Endothelial cell of umbilical vein (primary cell): ENCODE measurements around the gene LRRC23. TPM values are rescaled to one million over a fixed set of nuclear protein-coding genes. Genes with fewer than 3 reads are reported as not detected.
A peak's percentile ranks its signal among the peaks of the same experiment; 100 is the strongest.

Experiments used
- BruUV-seq: library from RNA; stranded (reverse); fragments of 400-500 nt; replicated peaks from 2 replicates; lab custom pipeline; 2021; lab: Mats Ljungman, UMichigan
- CTCF ChIA-PET: fragments of 300-600, 350-600 bp; sonication (Branson Sonifier 250); formaldehyde crosslinking; loops from one replicate; lab custom pipeline; 2021; ENCODE audit warnings: antibody characterized with exemption, inconsistent platforms; lab: Charles Lee
- POLR2A ChIA-PET: fragments of 300-600, 350-600 bp; sonication (Branson Sonifier 250); formaldehyde crosslinking; loops from one replicate; lab custom pipeline; 2021; ENCODE audit warnings: antibody characterized with exemption, inconsistent platforms; lab: Charles Lee
- DNase-seq: peaks from one replicate; pipeline ENCODE4 v3.0.0-alpha.2; 2011; ENCODE audit warnings: low read depth, low spot score
- FAIRE-seq: peaks from 2 replicates; lab custom pipeline; 2011; peaks lifted over from hg19 to GRCh38; lab: Jason Lieb, UNC
- H2AFZ ChIP-seq: 2 replicates; pipeline ENCODE4 v1.6.0; 2012; ENCODE audit warnings: low read depth, low read length, control low read depth, inconsistent platforms
- H3K27ac ChIP-seq: 2 replicates; pipeline ENCODE4 v1.5.1; 2011; ENCODE audit warnings: low read depth, mild to moderate bottlenecking, control low read depth, low read length, moderate library complexity; ENCODE audit not compliant: insufficient read depth
- H3K27me3 ChIP-seq, 2 experiments: 2 replicates each; pipeline versions ENCODE4 v1.6.0 to v1.6.1; 2011; ENCODE audit warnings: low read length in 2 of 2, mixed read lengths in 1 of 2; ENCODE audit not compliant: control insufficient read depth in 2 of 2, insufficient read depth in 2 of 2
- H3K36me3 ChIP-seq, 2 experiments: 2 replicates in 1 of 2; 3 replicates in 1 of 2; pipeline ENCODE4 v1.5.1; 2011; ENCODE audit warnings: low read length in 2 of 2, mild to moderate bottlenecking in 1 of 2, moderate library complexity in 1 of 2; ENCODE audit not compliant: control insufficient read depth in 2 of 2, insufficient read depth in 2 of 2; ENCODE audit errors: extremely low read depth in 1 of 2
- H3K4me1 ChIP-seq: 3 replicates; pipeline ENCODE4 v1.5.1; 2011; ENCODE audit warnings: mild to moderate bottlenecking, low read length; ENCODE audit not compliant: control insufficient read depth, insufficient read depth; ENCODE audit errors: extremely low read depth
- H3K4me2 ChIP-seq: 2 replicates; pipeline ENCODE4 v1.6.1; 2011; ENCODE audit warnings: low read length, control low read depth, mixed read lengths; ENCODE audit not compliant: insufficient read depth
- H3K4me3 ChIP-seq, 3 experiments: fragments of 200-600 bp in 1 of 3; sonication (generic), shearing (Covaris generic) in 1 of 3; replicated peaks in 1 of 3; 2 replicates each; pipeline ENCODE4 v1.5.1; 2011 to 2016; ENCODE audit warnings: control low read depth in 3 of 3, low read length in 3 of 3, mild to moderate bottlenecking in 2 of 3, inconsistent platforms in 1 of 3, low read depth in 1 of 3, moderate library complexity in 1 of 3; ENCODE audit not compliant: insufficient read depth in 1 of 3
- H3K79me2 ChIP-seq: 2 replicates; pipeline ENCODE4 v1.6.0; 2012; ENCODE audit warnings: low read length, inconsistent platforms; ENCODE audit not compliant: control insufficient read depth, insufficient read depth
- H3K9ac ChIP-seq: replicated peaks from 2 replicates; pipeline ENCODE3; 2011; ENCODE audit warnings: low read length, control low read depth; ENCODE audit not compliant: insufficient read depth; ENCODE audit errors: extremely low read depth
- H3K9me1 ChIP-seq: replicated peaks from 3 replicates; pipeline ENCODE4 v1.6.0; 2011; ENCODE audit warnings: mild to moderate bottlenecking, low read length; ENCODE audit not compliant: control insufficient read depth, insufficient read depth; ENCODE audit errors: extremely low read depth
- H3K9me3 ChIP-seq: replicated peaks from 2 replicates; pipeline ENCODE4 v1.5.1; 2012; ENCODE audit warnings: low read length, inconsistent platforms; ENCODE audit not compliant: control insufficient read depth, insufficient read depth
- H4K20me1 ChIP-seq: replicated peaks from 2 replicates; pipeline ENCODE3; 2011; ENCODE audit warnings: mild to moderate bottlenecking, low read length; ENCODE audit not compliant: control insufficient read depth, insufficient read depth; ENCODE audit errors: extremely low read depth
- CTCF ChIP-seq, 2 donors: IDR thresholded peaks; 1 replicate in 1 of 2; 2 replicates in 1 of 2; pipeline ENCODE4 v1.5.1; 2011; ENCODE audit warnings: low read length in 2 of 2, mild to moderate bottlenecking in 2 of 2, moderate library complexity in 2 of 2, control low read depth in 1 of 2, inconsistent platforms in 1 of 2, low read depth in 1 of 2; ENCODE audit not compliant: insufficient read depth in 1 of 2; ENCODE audit errors: extremely low read depth in 1 of 2
- EZH2 ChIP-seq: IDR thresholded peaks from 2 replicates; pipeline ENCODE4 v1.6.1; 2012; ENCODE audit warnings: borderline replicate concordance, low read depth, mild to moderate bottlenecking, moderate library complexity, low read length, inconsistent platforms; ENCODE audit not compliant: severe bottlenecking
- FOS ChIP-seq: IDR thresholded peaks from 2 replicates; pipeline ENCODE4 v1.6.1; 2011; ENCODE audit warnings: mild to moderate bottlenecking, low read length, moderate library complexity, borderline replicate concordance; ENCODE audit not compliant: insufficient read depth
- GATA2 ChIP-seq: IDR thresholded peaks from 2 replicates; pipeline ENCODE4 v1.7.0; 2011; ENCODE audit warnings: low read depth, mild to moderate bottlenecking, moderate library complexity, mixed read lengths, low read length; ENCODE audit not compliant: insufficient read length, insufficient read depth
- JUN ChIP-seq: IDR thresholded peaks from 2 replicates; pipeline ENCODE4 v1.6.1; 2011; ENCODE audit warnings: borderline replicate concordance, low read depth; ENCODE audit not compliant: insufficient read length, insufficient read depth
- MAX ChIP-seq: IDR thresholded peaks from 2 replicates; pipeline ENCODE4 v1.6.1; 2011; ENCODE audit not compliant: insufficient read depth, insufficient read length
- MYC ChIP-seq: IDR thresholded peaks from one replicate; pipeline ENCODE4 v1.6.1; 2011; ENCODE audit warnings: mild to moderate bottlenecking, low read depth, low read length
- POLR2A ChIP-seq: IDR thresholded peaks from 2 replicates; pipeline ENCODE4 v1.6.1; 2012; ENCODE audit warnings: low read depth, mild to moderate bottlenecking, control low read depth, low read length
- POLR2AphosphoS5 ChIP-seq: IDR thresholded peaks from 2 replicates; pipeline ENCODE4 v1.6.1; 2012; ENCODE audit warnings: low read depth, mild to moderate bottlenecking, control low read depth, low read length, moderate library complexity; ENCODE audit not compliant: insufficient read depth
- dilution Hi-C: fragments of 300-500 bp; cut with MboI; formaldehyde crosslinking; loops from one replicate; pipeline ENCODE4 v1.15.0; 2019; ENCODE audit warnings: low sequenced_read_pairs; ENCODE audit not compliant: extremely low pct_ligation_motif_present
- intact Hi-C: fragments of 100-400 bp; cut with micrococcal nuclease; formaldehyde crosslinking; loops from one replicate; pipeline ENCODE4 v1.10.0; 2022
- polyA plus RNA-seq, 4 experiments: library from polyadenylated mRNA; depleted of rRNA in 3 of 4; stranded (reverse) in 3 of 4; unstranded in 1 of 4; fragments of >200 nt; gene quantifications; 2 replicates each; pipeline versions ENCODE4 v1.2.1 to v1.2.3, GENCODE V29; 2011 to 2012; ENCODE audit warnings: missing spikeins in 1 of 4
- total RNA-seq: library from RNA; stranded (reverse); gene quantifications from 2 replicates; pipeline ENCODE4 v1.2.3, GENCODE V29; 2021

Gene LRRC23
- total and polyA plus RNA-seq, 2 donors (not counting 3 experiments of a cell fraction or from before 2014, with no cell fraction given) = 3.1 to 3.5 TPM

GRCh38 chr12:6866920-6867412, 37.7 kb upstream of the LRRC23 start:
- peaks cover 2 to 37% of the 10 kb centered on the region in 2 experiments for H3K36me3 ChIP-seq
- peak overlapping the region; percentile 57 for H3K9ac ChIP-seq
- no peaks in the 10 kb centered on the region for H3K9me3 ChIP-seq
- FAIRE-seq (no peak), DNase-seq (no peak)
- H4K20me1 ChIP-seq = no peaks in the 10 kb centered on the region
- TSS peak; percentile 45 for BruUV-seq
- peak overlapping the region; percentile 32 to 95 (median 45) for H3K4me3 ChIP-seq
- H3K9me1 ChIP-seq = no peaks in the 10 kb centered on the region
- peak overlapping the region; percentile 68 for H2AFZ ChIP-seq
- peaks cover 34% of the 10 kb centered on the region for H3K79me2 ChIP-seq
- intact Hi-C loops = no loop called here
- ChIA-PET POLR2A (interaction anchor here (0.6 to 2.4 kb wide), 18 partner anchors 8 to 794 kb away, joined by 3 to 48 read pairs (median 4); partner anchors contain the start of genes C12orf57, CDCA3, LRRC23 and MLF2), CTCF (interaction anchor here (0.8 to 3.2 kb wide), 5 partner anchors 15 to 114 kb away, joined by 3 to 30 read pairs (median 3); partner anchors contain the start of genes CDCA3, MLF2 and USP5)
- peaks cover 27% of the 10 kb centered on the region for H3K4me1 ChIP-seq
- peak overlapping the region; percentile 43 for H3K27ac ChIP-seq
- H3K4me2 ChIP-seq = peak overlapping the region; percentile 73
- dilution Hi-C loops = no loop called here
- H3K27me3 ChIP-seq = no peaks in the 10 kb centered on the region
- TF ChIP-seq GATA2 (no peak), JUN (no peak), FOS (no peak), POLR2A (no peak), EZH2 (no peak), MYC (no peak), POLR2AphosphoS5 (no peak), CTCF (IDR thresholded peaks at IDR 0.05; ENCODE audit: extremely low read depth in 1 of 2, insufficient read depth in 1 of 2, low read depth in 1 of 2, low read length in 2 of 2) (no peak), MAX (no peak)
